Measurements from ENCODE around the gene CSTA. TPM values are rescaled to one million over a fixed set of nuclear protein-coding genes. Genes with fewer than 3 reads are reported as not detected.

Gene CSTA
- total RNA-seq, 4 donors from 2014 or later, result 6.6 to 48.1 (median 29.1) TPM

DNA sequence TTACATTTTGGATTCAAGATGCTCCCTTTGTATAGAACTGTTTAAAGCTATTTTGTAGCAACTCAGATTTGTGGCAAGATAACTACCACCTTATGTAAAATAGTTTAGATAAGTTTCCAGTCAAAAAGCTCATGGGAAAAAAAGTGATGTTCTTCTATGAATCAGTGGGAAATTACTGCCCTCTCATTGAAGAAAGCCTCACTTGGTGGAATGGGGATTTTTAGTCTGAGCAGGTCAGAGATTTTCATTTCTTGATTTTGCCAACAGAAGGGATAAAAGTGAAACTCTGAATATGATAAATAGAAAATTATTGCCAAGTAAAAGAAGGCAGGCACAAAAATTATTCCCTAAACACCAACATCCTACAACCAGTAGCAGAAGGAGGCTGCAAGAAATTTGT lies 25.8 kb upstream of the CSTA start:
- TF ChIP-seq, protein P1, sequence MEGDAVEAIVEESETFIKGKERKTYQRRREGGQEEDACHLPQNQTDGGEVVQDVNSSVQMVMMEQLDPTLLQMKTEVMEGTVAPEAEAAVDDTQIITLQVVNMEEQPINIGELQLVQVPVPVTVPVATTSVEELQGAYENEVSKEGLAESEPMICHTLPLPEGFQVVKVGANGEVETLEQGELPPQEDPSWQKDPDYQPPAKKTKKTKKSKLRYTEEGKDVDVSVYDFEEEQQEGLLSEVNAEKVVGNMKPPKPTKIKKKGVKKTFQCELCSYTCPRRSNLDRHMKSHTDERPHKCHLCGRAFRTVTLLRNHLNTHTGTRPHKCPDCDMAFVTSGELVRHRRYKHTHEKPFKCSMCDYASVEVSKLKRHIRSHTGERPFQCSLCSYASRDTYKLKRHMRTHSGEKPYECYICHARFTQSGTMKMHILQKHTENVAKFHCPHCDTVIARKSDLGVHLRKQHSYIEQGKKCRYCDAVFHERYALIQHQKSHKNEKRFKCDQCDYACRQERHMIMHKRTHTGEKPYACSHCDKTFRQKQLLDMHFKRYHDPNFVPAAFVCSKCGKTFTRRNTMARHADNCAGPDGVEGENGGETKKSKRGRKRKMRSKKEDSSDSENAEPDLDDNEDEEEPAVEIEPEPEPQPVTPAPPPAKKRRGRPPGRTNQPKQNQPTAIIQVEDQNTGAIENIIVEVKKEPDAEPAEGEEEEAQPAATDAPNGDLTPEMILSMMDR (IDR thresholded peaks at IDR 0.05; ENCODE audit: low read depth), result no peak

DNA sequence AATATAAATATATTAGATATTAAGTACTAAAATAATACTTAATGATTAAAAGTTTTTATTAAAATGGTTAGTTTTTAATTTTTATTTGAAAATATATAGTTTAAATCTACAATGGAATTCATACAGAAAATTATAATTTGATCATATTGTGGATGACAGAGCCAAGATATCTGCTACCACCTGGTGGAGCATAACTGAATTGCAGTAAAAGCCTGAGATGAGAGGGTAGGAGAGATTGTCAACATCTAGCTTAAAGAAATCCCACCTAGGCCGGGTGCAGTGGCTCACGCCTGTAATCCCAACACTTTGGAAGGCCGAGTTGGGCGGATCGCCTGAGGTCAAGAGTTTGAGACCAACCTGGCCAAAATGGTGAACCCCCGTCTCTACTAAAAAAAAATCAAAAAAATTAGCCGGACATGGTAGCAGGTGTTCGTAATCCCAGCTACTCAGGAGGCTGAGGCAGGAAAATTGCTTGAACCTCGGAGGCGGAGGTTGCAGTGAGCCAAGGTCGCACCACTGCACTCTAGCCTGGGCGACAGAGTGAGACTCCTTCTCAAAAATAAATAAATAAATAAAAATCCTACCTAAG lies 25.1 kb upstream of the CSTA start:
- TF ChIP-seq, protein P1 (IDR thresholded peaks at IDR 0.05; ENCODE audit: low read depth), result no peak

DNA sequence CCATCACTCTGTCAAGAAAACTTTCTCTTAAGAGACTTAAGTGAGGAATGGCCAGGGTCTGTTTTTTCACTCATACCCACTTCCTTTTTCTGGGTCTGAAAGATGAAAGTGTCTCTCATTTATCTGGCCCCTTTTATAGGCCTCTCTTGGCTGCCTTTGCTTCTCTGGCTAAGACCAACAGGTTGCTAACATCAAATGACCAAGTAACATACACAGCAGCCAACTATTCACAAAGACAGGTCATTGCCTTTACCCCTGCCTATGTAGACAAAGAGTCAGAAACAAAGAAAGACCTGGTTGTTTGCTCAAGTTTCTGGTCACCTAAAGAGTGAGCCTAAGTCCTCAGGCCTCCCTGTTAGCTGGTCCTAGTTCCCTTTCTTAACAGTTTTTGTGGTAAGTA lies 24.0 kb upstream of the CSTA start:
- TF ChIP-seq, protein P1 (IDR thresholded peaks at IDR 0.05; ENCODE audit: low read depth), result no peak

DNA sequence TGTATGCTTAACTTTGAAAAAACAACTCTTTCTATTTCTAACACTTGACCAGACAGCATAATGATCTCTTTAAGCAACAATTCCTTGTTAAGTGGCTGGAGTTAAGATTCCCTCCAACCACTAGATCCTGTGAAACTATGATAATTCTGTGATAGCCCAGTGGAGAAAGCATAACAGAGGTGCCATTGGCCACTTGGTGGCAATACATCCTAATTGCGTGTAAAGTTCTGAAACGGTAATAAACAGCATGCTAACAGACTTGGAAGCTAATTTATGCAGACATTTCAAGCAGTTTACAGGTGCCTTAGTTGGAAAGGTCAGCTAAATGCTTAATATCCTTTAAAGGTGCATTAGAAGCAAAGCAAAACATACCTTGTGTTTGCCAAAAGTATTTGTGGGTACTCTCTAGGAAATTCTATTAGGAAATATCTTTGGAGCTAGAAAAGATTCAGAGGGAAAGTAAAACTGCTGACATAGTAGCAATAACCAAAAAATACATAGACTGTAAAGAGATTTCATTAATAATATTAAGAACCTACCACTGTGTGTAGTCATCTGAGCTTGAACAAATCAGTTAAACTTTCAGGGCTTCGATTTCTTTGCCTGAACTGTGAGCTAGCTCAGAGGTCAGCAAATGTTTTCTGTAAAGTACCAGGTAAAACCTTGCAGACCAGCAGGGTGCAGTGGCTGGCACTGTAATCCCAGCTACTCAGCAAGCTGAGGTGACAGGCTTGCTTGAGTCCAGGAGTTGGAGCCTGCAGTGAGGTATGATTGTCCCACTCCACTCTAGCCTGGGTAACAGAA lies 19.0 kb upstream of the CSTA start:
- TF ChIP-seq, protein P1 (IDR thresholded peaks at IDR 0.05; ENCODE audit: low read depth), result no peak

DNA sequence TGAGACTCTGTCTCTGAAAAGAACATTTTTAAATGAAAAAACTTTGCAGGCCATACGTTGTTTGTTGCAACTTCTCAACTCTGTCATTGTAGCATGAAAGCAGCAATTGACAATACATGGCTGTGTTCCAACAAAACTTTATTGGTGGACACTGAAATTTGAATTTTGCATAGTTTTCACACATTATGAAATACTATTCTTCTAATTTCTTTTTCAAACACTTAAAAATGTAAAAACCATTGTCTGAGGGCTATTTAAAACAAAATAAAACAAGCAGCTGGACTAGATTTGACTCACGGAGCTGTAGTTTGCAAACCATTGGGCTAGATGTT lies 18.5 kb upstream of the CSTA start:
- TF ChIP-seq, protein P1 (IDR thresholded peaks at IDR 0.05; ENCODE audit: low read depth), result no peak

DNA sequence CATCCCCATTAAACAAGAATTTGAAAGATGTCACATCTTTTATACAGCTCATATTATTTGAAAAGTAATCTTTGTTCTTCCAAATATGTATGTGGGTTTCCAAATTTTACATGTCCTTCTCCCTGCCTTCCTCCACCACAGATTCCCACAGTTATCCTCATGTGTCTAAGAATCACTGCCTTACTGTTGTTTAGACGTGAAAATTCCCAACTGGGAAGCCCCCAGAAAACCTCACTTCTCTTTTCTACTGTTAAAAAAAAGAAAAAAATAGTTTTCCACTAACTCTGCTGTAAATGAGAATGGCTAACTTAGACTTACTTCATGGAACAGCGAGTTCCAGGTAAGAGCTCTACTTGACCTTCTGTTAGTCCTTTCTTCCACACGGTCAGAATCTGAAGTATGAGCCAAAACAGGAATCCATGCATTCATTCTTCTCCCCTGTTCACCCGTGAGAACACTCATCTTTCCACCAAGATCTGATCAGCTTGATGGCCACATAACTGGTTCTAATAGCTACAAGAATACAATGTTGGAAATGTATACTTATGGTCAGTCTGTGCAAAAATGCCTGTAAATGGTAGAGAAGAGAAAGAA lies 17.9 kb upstream of the CSTA start:
- TF ChIP-seq, protein P1 (IDR thresholded peaks at IDR 0.05; ENCODE audit: low read depth), result no peak

DNA sequence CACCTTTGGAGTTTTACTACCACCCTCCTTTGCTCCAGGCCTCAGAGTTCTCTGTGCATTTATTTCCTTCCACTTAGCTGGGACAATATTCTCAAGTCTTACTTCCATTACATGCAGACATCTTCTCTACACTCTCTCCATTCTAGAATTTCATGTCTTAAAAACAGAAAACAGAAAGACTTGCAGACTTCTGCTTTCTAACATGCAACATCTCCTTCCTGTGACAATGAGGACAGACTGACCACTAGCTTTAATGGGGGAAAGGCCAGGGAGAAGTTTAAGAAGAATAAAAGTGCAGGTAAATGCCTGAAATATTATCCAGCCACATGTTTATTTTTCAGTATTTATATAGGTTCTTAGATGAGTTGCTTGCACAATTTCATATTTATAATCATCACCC lies 17.1 kb upstream of the CSTA start:
- TF ChIP-seq, protein P1 (IDR thresholded peaks at IDR 0.05; ENCODE audit: low read depth), result no peak

Data from subcutaneous adipose tissue (tissue), 4 donors.